PC-9 (cell line): ENCODE data around the gene SLC22A1. TPM values are rescaled to one million over a fixed set of nuclear protein-coding genes. Genes with fewer than 3 reads are reported as not detected.

Experiments used
- BruUV-seq: library from RNA; stranded (reverse); fragments of 400-500 nt; replicated peaks from 2 replicates; lab custom pipeline; 2021; lab: Mats Ljungman, UMichigan
- CTCF ChIA-PET: fragments of 300-600 bp; sonication (Branson Sonifier 250); formaldehyde crosslinking; loops from one replicate; lab custom pipeline; 2022; ENCODE audit warnings: antibody characterized with exemption; lab: Charles Lee
- POLR2A ChIA-PET: fragments of 300-600 bp; sonication (Branson Sonifier 250); formaldehyde crosslinking; loops from one replicate; lab custom pipeline; 2022; ENCODE audit warnings: antibody characterized with exemption; ENCODE audit not compliant: unreplicated experiment; lab: Charles Lee
- DNase-seq, 2 experiments: peaks; one replicate each; pipeline versions ENCODE4 v3.0.0 to v3.0.0-alpha.2; 2015 to 2022; ENCODE audit warnings: mixed read lengths in 1 of 2
- H2AFZ ChIP-seq: fragments of 200-600 bp; sonication (generic); 2 replicates; pipeline ENCODE4 v1.8.1; 2017; ENCODE audit warnings: antibody characterized with exemption
- H3F3A ChIP-seq: fragments of 200-600 bp; sonication (generic); 2 replicates; pipeline ENCODE4 v1.8.1; 2017; ENCODE audit warnings: antibody characterized with exemption, mild to moderate bottlenecking, low read depth; ENCODE audit not compliant: insufficient read depth
- H3K27ac ChIP-seq: fragments of 200-600 bp; sonication (generic); 2 replicates; pipeline ENCODE4 v1.6.1; 2016; ENCODE audit warnings: mixed run types
- H3K27me3 ChIP-seq: fragments of 200-600 bp; sonication (generic); 2 replicates; pipeline ENCODE4 v1.6.1; 2016; ENCODE audit warnings: low read depth, mixed run types; ENCODE audit not compliant: insufficient read depth
- H3K36me3 ChIP-seq: fragments of 200-600 bp; sonication (generic); 2 replicates; pipeline ENCODE4 v1.6.1; 2016; ENCODE audit warnings: low read depth, mixed run types
- H3K4me1 ChIP-seq: fragments of 200-600 bp; sonication (generic); replicated peaks from 2 replicates; pipeline ENCODE4 v1.6.1; 2016; ENCODE audit warnings: mixed run types; ENCODE audit not compliant: insufficient read depth
- H3K4me2 ChIP-seq: fragments of 200-600 bp; sonication (generic); 2 replicates; pipeline ENCODE4 v1.6.1; 2017; ENCODE audit warnings: mixed run types
- H3K4me3 ChIP-seq: fragments of 200-600 bp; sonication (generic); 2 replicates; pipeline ENCODE4 v1.6.1; 2016; ENCODE audit warnings: mixed run types
- H3K79me2 ChIP-seq: fragments of 200-600 bp; sonication (generic); 2 replicates; pipeline ENCODE4 v1.6.1; 2017; ENCODE audit warnings: low read depth, mixed run types
- H3K9me2 ChIP-seq: fragments of 200-600 bp; sonication (generic); 2 replicates; pipeline ENCODE4 v1.8.1; 2017; ENCODE audit warnings: mild to moderate bottlenecking; ENCODE audit not compliant: insufficient read depth
- H3K9me3 ChIP-seq: fragments of 200-600 bp; sonication (generic); 2 replicates; pipeline ENCODE4 v1.8.1; 2016; ENCODE audit warnings: low read depth; ENCODE audit not compliant: insufficient read depth
- H4K20me1 ChIP-seq: fragments of 200-600 bp; sonication (generic); 2 replicates; pipeline ENCODE4 v1.8.1; 2017; ENCODE audit not compliant: insufficient read depth
- EZH2 ChIP-seq: fragments of 200-600 bp; sonication (generic); IDR thresholded peaks from 2 replicates; pipeline ENCODE4 v1.8.0; 2017; ENCODE audit warnings: antibody characterized with exemption, low read depth
- intact Hi-C: fragments of 100-400 bp; cut with micrococcal nuclease; formaldehyde crosslinking; loops from one replicate; pipeline ENCODE4 v1.10.0; 2022; ENCODE audit not compliant: unreplicated experiment
- total RNA-seq: library from RNA; stranded (reverse); gene quantifications from 2 replicates; pipeline ENCODE4 v1.2.3, GENCODE V29; 2021
- TF ChIP-seq, protein P1 (sequence below): fragments of 200-600 bp; sonication (generic); conservative IDR thresholded peaks from 2 replicates; pipeline ENCODE4 v1.6.1; 2017; ENCODE audit warnings: mixed run types, antibody characterized with exemption, mild to moderate bottlenecking, moderate library complexity

SLC22A1 gene
- total RNA-seq, 1 experiment from 2014 or later: not detected

DNA sequence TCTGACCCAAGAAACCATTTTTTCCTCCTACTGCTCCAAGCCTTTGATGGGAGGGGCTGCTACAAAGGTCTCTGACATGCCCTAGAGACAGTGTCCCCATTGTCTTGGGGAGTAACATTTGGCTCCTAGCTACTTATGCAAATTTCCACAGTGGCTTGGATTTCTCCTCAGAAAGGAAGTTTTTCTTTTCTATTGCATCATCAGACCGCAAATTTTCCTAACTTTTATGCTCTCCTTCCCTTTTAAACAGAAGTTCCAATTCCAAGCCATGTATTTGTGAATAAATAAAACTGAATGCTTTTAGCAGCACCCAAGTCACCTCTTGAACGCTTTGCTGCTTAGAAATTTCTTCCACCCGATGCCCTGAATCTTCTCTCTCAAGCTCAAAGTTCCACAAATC, 86.0 kb downstream of the SLC22A1 start:
- Histone ChIP-seq H3K27me3 (no peaks in the 10 kb centered on the region), H3K9me3 (no peaks in the 10 kb centered on the region), H2AFZ (no peak overlapping the region), H3K4me2 (no peak overlapping the region), H3K79me2 (no peaks in the 10 kb centered on the region), H3K27ac (no peak overlapping the region), H3K4me1 (no peaks in the 10 kb centered on the region), H4K20me1 (no peaks in the 10 kb centered on the region), H3K9me2 (no peaks in the 10 kb centered on the region), H3K36me3 (no peaks in the 10 kb centered on the region), H3K4me3 (no peak overlapping the region), H3F3A (no peaks in the 10 kb centered on the region)
- TF ChIP-seq, protein P1, sequence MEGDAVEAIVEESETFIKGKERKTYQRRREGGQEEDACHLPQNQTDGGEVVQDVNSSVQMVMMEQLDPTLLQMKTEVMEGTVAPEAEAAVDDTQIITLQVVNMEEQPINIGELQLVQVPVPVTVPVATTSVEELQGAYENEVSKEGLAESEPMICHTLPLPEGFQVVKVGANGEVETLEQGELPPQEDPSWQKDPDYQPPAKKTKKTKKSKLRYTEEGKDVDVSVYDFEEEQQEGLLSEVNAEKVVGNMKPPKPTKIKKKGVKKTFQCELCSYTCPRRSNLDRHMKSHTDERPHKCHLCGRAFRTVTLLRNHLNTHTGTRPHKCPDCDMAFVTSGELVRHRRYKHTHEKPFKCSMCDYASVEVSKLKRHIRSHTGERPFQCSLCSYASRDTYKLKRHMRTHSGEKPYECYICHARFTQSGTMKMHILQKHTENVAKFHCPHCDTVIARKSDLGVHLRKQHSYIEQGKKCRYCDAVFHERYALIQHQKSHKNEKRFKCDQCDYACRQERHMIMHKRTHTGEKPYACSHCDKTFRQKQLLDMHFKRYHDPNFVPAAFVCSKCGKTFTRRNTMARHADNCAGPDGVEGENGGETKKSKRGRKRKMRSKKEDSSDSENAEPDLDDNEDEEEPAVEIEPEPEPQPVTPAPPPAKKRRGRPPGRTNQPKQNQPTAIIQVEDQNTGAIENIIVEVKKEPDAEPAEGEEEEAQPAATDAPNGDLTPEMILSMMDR: no peak
- TF ChIP-seq EZH2: no peak
- intact Hi-C loops: no loop called here
- no TSS peak for BruUV-seq
- POLR2A ChIA-PET: no interaction called here
- CTCF ChIA-PET: no interaction called here
- no peak for DNase-seq

Other genes starting within 250 kb of the SLC22A1 start
- not detected in 2 replicates for gene MAS1, start 230.8 kb upstream of the SLC22A1 start, total RNA-seq
- 50.9 and 53.1 TPM in 2 replicates for gene IGF2R, start 152.7 kb upstream of the SLC22A1 start, total RNA-seq
- gene SLC22A2, start 137.0 kb downstream of the SLC22A1 start, total RNA-seq: not detected in 2 replicates
- not detected in 2 replicates for gene SLC22A3, start 226.6 kb downstream of the SLC22A1 start, total RNA-seq